Panc1 (cell line): Measurements from ENCODE around the gene SELENOI. TPM values are rescaled to one million over a fixed set of nuclear protein-coding genes. Genes with fewer than 3 reads are reported as not detected.
"Not testable (repeated sequence)": the region's sequence is repeated elsewhere in the genome, so short reads cannot be mapped to it uniquely, and the experiment has no call there.

Experiments used
- ATAC-seq: fragments of 200-7000 bp; cut with Tn5 transposase; 2 replicates; pipeline ENCODE4 v1.9.1; 2020; ENCODE audit warnings: mild to moderate bottlenecking, moderate library complexity
- BruUV-seq: library from RNA; stranded (reverse); fragments of 400-500 nt; replicated peaks from 2 replicates; lab custom pipeline; 2021; lab: Mats Ljungman, UMichigan
- CTCF ChIA-PET: fragments of 300-600 bp; sonication (Branson Sonifier 250); formaldehyde crosslinking; loops from one replicate; lab custom pipeline; 2022; ENCODE audit warnings: antibody characterized with exemption; lab: Charles Lee
- POLR2A ChIA-PET: fragments of 300-600 bp; sonication (Branson Sonifier 250); formaldehyde crosslinking; loops from one replicate; lab custom pipeline; 2022; ENCODE audit warnings: antibody characterized with exemption; lab: Charles Lee
- DNase-seq: peaks from one replicate; pipeline ENCODE4 v3.0.0-alpha.2; 2010; ENCODE audit warnings: low read depth, low spot score
- H3K27ac ChIP-seq: 2 replicates; pipeline ENCODE4 v1.5.1; 2011; ENCODE audit warnings: mild to moderate bottlenecking, low read length, inconsistent platforms
- H3K27me3 ChIP-seq: fragments of 200-500 bp; sonication (Bioruptor generic); 2 replicates; pipeline ENCODE4 v1.6.0; 2014; ENCODE audit warnings: low read length, inconsistent platforms; ENCODE audit not compliant: control insufficient read depth, insufficient read depth
- H3K36me3 ChIP-seq: fragments of 200-500 bp; sonication (Bioruptor generic); 2 replicates; pipeline ENCODE4 v1.5.1; 2014; ENCODE audit warnings: inconsistent platforms, mild to moderate bottlenecking, low read length, moderate library complexity; ENCODE audit not compliant: control insufficient read depth, insufficient read depth
- H3K4me1 ChIP-seq: 2 replicates; pipeline ENCODE4 v1.5.1; 2011; ENCODE audit warnings: inconsistent platforms, mild to moderate bottlenecking, low read length, moderate library complexity; ENCODE audit not compliant: control insufficient read depth, insufficient read depth
- H3K4me3 ChIP-seq, 2 experiments: 2 replicates each; pipeline ENCODE4 v1.5.1; 2011 to 2012; ENCODE audit warnings: low read depth in 2 of 2, low read length in 2 of 2, mild to moderate bottlenecking in 2 of 2, inconsistent platforms in 1 of 2, moderate library complexity in 1 of 2
- H3K9me3 ChIP-seq: fragments of 200-500 bp; sonication (Bioruptor generic); 2 replicates; pipeline ENCODE4 v1.5.1; 2014; ENCODE audit warnings: low read depth, mild to moderate bottlenecking, inconsistent platforms, low read length, moderate library complexity; ENCODE audit not compliant: control insufficient read depth, insufficient read depth
- POLR2AphosphoS5 ChIP-seq: IDR thresholded peaks from 2 replicates; pipeline ENCODE4 v1.6.1; 2012; ENCODE audit warnings: mild to moderate bottlenecking, low read depth, low read length, moderate library complexity
- SIN3A ChIP-seq: IDR thresholded peaks from 2 replicates; pipeline ENCODE4 v1.6.1; 2012; ENCODE audit warnings: low read depth, mild to moderate bottlenecking, low read length, moderate library complexity, borderline replicate concordance; ENCODE audit not compliant: insufficient read depth
- TCF7L2 ChIP-seq: IDR thresholded peaks from 2 replicates; pipeline ENCODE4 v1.6.1; 2011; ENCODE audit warnings: mild to moderate bottlenecking, low read depth, low read length, inconsistent platforms
- in situ Hi-C: cut with HindIII; loops from 2 replicates; pipeline ENCODE4 v1.10.0; 2016; ENCODE audit warnings: low sequenced_read_pairs, low pct_unique_long_range_greater_than_20kb
- intact Hi-C: fragments of 100-400 bp; cut with micrococcal nuclease; formaldehyde crosslinking; loops from one replicate; pipeline ENCODE4 v1.10.0; 2022; ENCODE audit not compliant: unreplicated experiment
- total RNA-seq: library from RNA; stranded (reverse); gene quantifications from one replicate; pipeline ENCODE4 v1.2.1, GENCODE V29; 2021; ENCODE audit not compliant: unreplicated experiment
- TF ChIP-seq, protein P1 (sequence below), 2 experiments: IDR thresholded peaks; 2 replicates each; pipeline ENCODE4 v1.6.1; 2011 to 2012; ENCODE audit warnings: low read depth in 2 of 2, control low read depth in 1 of 2, low read length in 1 of 2, mild to moderate bottlenecking in 1 of 2, moderate library complexity in 1 of 2; ENCODE audit not compliant: insufficient read depth in 1 of 2
- TF ChIP-seq, protein P2 (sequence below): fragments of 450-650 bp; IDR thresholded peaks from 2 replicates; pipeline ENCODE4 v1.5.1; 2017; ENCODE audit warnings: mild to moderate bottlenecking

The SELENOI gene
- total RNA-seq, 1 experiment from 2014 or later: 28.5 TPM

DNA sequence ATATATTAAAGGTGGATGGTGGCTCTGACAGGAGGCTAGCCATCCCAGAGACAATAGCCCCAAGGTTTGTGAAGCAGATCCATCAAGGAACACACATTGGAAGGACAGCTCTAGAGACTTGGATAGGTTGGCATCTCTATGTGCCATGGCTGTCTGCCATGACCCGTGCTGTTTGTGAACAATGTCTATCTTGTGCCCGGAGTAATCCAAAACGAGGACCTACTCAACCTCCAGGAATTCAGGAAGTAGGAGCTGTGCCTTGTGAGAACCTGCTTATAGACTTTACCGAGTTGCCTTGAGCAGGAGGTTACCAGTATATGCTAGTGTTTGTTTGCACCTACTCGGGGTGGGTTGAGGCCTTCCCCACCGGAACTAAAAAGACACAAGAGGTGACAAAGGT is 43.1 kb upstream of the SELENOI start:
- BruUV-seq: no TSS peak
- ATAC-seq (no peak), DNase-seq (no peak)
- Histone ChIP-seq H3K27me3 (no peaks in the 10 kb centered on the region), H3K4me1 (peaks cover 5% of the 10 kb centered on the region), H3K36me3 (no peaks in the 10 kb centered on the region), H3K9me3 (no peaks in the 10 kb centered on the region), H3K27ac (no peak overlapping the region), H3K4me3 (no peak overlapping the region)
- TF ChIP-seq TCF7L2 (no peak), SIN3A (no peak), POLR2AphosphoS5 (no peak)
- TF ChIP-seq, protein P1, sequence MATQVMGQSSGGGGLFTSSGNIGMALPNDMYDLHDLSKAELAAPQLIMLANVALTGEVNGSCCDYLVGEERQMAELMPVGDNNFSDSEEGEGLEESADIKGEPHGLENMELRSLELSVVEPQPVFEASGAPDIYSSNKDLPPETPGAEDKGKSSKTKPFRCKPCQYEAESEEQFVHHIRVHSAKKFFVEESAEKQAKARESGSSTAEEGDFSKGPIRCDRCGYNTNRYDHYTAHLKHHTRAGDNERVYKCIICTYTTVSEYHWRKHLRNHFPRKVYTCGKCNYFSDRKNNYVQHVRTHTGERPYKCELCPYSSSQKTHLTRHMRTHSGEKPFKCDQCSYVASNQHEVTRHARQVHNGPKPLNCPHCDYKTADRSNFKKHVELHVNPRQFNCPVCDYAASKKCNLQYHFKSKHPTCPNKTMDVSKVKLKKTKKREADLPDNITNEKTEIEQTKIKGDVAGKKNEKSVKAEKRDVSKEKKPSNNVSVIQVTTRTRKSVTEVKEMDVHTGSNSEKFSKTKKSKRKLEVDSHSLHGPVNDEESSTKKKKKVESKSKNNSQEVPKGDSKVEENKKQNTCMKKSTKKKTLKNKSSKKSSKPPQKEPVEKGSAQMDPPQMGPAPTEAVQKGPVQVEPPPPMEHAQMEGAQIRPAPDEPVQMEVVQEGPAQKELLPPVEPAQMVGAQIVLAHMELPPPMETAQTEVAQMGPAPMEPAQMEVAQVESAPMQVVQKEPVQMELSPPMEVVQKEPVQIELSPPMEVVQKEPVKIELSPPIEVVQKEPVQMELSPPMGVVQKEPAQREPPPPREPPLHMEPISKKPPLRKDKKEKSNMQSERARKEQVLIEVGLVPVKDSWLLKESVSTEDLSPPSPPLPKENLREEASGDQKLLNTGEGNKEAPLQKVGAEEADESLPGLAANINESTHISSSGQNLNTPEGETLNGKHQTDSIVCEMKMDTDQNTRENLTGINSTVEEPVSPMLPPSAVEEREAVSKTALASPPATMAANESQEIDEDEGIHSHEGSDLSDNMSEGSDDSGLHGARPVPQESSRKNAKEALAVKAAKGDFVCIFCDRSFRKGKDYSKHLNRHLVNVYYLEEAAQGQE (IDR thresholded peaks at IDR 0.05; ENCODE audit: insufficient read depth in 1 of 2, low read depth in 2 of 2, low read length in 1 of 2): no peak
- TF ChIP-seq, protein P2, sequence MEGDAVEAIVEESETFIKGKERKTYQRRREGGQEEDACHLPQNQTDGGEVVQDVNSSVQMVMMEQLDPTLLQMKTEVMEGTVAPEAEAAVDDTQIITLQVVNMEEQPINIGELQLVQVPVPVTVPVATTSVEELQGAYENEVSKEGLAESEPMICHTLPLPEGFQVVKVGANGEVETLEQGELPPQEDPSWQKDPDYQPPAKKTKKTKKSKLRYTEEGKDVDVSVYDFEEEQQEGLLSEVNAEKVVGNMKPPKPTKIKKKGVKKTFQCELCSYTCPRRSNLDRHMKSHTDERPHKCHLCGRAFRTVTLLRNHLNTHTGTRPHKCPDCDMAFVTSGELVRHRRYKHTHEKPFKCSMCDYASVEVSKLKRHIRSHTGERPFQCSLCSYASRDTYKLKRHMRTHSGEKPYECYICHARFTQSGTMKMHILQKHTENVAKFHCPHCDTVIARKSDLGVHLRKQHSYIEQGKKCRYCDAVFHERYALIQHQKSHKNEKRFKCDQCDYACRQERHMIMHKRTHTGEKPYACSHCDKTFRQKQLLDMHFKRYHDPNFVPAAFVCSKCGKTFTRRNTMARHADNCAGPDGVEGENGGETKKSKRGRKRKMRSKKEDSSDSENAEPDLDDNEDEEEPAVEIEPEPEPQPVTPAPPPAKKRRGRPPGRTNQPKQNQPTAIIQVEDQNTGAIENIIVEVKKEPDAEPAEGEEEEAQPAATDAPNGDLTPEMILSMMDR: no peak
- CTCF ChIA-PET: interaction anchor here (0.7 kb wide), 1 partner anchor 14 kb away, joined by 3 read pairs; no protein-coding TSS in a partner anchor
- in situ Hi-C loops: no loop called here
- intact Hi-C loops: no loop called here
- POLR2A ChIA-PET: no interaction called here

DNA sequence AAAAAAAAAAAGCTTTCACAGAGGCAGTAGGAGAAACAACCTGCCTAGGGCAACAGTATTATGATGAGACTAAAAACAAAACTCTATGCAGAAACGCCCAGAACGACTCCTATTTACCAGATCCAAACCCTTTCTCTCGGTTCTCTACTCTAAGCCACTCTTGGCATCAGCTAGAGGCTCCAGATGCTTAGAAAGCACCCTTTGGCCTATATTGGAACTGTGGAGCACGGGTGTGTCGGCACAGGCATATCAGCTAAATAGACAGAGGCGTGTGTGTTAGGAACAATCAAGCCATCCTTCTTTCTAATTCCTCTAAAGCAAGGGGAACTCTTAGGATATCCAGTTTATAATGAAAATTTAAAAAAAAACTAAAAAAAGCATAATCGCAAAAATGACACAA is 40.8 kb upstream of the SELENOI start:
- H3K4me1 ChIP-seq, DNase-seq, H3K4me3 ChIP-seq, POLR2A ChIA-PET, H3K27me3 ChIP-seq, ATAC-seq, BruUV-seq, in situ Hi-C loops, H3K36me3 ChIP-seq, intact Hi-C loops, H3K9me3 ChIP-seq, H3K27ac ChIP-seq: not testable (repeated sequence)
- CTCF ChIA-PET: interaction anchor here (0.7 kb wide), 2 partner anchors 12 to 148 kb away, joined by 4 to 5 read pairs; no protein-coding TSS in a partner anchor

DNA sequence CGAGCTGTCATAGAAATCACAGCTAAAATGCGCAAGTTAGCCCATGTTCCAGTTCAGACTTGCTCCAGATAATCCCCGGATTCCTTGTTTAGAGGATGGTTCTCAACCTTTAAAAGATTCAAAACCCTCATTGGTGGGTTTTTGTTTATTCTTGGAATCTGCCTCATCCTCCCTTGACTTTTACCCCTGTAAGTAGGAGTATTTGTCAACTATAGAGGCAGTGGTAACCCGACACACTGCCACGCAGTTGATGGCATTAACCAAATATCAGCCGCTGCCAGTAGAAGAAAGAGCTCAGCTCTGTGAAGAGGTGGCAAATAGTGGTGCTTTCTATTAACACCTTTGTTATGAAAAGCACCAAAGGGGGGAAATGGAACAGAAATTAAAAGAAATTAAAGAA is 40.4 kb upstream of the SELENOI start:
- H3K4me3 ChIP-seq: no peak overlapping the region
- H3K4me1 ChIP-seq: no peaks in the 10 kb centered on the region
- in situ Hi-C loops (no loop called here), intact Hi-C loops (no loop called here)
- BruUV-seq: no TSS peak
- H3K36me3 ChIP-seq: no peaks in the 10 kb centered on the region
- ATAC-seq: no peak
- no peak for DNase-seq
- TF ChIP-seq SIN3A: no peak
- no peak for TF ChIP-seq POLR2AphosphoS5
- TF ChIP-seq TCF7L2: no peak
- TF ChIP-seq, protein P2: no peak
- ChIA-PET POLR2A (no interaction called here), CTCF (interaction anchor here (0.7 kb wide), 2 partner anchors 12 to 148 kb away, joined by 4 to 5 read pairs; no protein-coding TSS in a partner anchor)
- no peaks in the 10 kb centered on the region for H3K27me3 ChIP-seq
- no peaks in the 10 kb centered on the region for H3K9me3 ChIP-seq
- no peak overlapping the region for H3K27ac ChIP-seq
